ENCODE data around the gene NPDC1.

The NPDC1 gene

DNA sequence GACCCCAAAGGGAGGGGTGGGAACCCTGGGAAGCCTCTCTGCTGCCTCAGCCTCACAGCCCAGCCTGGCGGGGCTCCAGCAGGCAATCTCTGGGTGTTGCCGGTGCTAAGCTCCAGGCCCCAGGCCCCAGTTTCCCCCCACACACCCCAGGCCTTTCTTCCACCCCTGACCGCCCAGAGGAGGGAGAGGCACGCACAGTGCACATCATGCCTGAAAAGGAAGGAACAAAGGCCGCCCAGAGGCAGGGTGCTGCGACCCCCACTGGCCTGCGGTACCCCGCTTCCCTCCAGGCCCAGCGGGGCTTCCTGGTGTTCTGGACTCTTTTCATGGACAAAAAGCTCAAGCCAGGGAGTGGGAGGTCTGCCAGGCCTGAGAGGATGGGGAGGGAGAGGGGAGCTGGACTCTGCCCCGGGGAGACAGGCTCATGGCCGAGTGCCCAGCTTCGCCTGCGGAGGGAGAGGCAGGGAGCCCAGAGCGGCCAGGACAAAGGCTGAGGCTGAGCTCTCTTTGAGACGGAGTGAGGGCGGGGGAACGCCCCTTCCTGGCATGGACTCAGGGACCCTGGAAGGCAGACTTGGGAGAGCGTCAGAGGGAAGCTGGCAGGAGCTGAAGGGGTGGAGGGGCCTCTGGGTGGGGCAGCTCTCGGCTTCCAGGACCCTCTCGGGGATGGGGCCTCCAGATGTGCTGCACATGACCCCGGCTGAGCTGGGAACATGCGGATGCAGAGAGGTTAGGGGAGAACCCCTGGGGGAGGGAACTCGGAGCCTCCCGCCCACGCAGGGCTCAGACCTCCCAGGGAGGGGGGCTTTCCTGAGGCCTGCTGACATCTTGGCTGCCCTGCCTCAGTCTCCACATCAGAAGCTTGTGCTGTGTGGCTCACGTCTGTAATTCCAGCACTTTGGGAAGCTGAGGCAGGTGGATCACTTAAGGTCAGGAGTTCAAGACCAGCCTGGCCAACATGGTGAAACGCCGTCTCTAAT lies 9.7 kb upstream of the NPDC1 start:
- DNase-seq (ENCODE audit: low spot score) = peak; percentile 93

DNA sequence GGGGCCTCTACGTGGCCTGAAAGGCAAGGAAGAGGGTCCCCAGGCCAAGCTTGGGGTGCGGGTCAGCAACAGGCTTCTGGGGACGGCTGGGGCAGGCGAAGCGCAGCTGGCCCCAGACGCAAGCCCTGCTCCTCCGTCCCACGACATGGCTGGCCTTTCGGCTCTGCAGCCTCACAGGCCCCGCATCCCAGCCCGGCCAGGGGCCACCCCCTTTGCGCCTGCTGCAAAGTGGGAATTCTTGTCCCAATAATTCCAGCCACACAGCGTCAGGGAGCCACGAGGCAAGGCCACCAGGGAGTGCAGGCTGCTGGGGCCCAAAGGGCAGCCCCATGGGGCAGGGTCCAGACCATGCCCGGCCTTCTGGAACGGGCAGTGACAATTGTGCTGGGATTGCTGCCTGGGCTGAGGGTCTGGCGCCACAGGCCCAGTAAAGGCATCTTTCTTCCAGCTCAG lies 9.0 kb upstream of the NPDC1 start:
- DNase-seq (ENCODE audit: low spot score) = no peak

DNA sequence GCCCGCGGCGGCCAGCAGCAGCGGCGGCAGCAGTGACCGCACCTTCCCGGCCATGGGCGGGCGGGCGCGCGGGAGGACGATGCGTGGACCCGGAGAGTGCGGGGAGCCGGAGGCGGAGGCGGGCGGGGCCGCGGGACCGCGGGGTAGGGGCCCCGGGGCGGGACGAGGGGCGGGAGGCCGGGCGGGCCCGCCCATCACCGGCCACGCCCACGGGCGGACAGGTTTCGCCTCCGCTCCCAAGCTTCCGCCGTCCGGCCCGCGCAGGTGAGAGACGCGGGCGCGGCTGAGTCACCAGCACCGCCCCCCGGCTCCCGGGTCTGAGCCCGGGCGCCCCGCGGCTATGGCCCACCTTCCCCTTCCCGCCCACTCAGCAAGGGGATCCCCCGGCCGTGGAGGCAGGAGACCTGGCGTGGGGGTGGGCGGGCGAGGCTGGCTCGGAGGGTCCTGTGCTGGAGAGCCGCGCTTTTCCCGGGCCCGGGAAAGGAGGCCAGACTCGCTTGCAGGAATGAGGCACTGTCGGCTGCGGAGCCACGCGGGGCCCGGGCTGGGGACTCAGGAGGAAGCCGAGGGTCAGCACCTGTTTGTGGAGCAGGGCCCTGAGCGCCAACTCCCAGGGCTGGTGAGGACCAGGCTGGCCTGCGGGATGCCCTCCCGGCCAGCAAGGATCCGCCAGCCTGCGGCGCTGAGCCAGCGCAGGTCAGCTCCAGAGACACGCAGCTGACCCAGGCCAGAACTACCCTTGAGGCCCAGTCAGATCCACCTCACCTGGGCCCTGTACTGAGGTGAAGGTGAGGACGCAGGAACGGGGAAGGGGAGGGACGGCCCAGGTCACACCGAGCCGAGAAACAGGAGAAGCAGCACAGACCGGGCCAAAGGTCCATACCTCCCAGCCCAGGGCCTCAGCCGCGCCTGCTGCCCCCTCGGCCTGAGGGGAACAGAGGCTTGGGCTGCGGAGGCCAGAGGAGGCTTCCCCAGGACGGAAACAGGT lies 8.3 kb upstream of the NPDC1 start, which contains the start of gene ENTPD2:
ENTPD2 (minus strand) TSS at position 118 of the 988 bp plus-strand sequence; CDS start at position 54, 64 bp downstream.
- no peak for DNase-seq (ENCODE audit: low spot score)

DNA sequence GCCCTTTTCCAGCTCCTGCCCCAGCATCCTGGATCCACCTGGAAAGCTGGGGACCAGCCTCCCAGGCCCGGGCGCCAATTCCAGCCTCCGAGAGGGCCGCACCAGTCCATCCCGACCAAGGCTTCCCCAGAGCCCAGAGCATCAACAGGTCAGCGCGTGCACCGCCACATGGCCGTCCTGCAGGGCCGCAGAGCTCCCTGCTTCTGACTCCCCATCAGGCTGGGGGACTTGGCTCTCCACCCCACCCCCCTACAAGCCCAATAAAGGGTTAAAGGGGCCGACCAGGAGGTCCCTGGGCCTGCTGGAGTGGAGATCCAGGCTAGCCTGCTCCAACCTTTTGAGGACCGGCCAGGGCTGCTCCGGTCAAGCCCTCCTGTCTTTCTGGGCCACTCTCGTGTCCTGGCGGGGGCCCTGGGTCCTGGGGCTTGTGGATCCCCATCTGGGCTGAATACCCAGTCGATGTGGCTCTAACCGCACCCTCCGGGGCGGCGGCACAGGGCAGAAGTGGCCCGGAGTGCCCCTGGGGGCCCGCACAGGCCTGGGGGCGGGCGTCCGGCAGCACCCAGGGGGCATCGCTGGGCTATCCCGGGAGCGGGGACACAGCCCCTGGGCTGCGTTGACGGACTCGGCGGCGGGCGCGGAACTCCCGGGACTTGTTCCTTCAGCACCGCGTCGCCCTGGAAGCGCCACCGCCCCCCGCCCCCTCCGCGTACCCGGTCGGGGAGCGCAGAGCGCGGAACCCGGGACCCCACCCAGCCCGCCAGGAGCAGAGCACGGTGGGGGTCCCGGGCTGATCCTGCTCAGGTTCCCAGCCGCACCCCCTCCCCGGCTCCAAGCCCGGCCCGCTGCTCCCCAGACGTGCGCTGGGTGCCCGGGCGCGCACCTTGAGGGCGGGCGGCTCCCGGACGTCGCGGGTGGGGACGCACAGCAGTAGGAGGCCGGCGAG lies 7.3 kb upstream of the NPDC1 start:
- no peak for DNase-seq (ENCODE audit: low spot score)

DNA sequence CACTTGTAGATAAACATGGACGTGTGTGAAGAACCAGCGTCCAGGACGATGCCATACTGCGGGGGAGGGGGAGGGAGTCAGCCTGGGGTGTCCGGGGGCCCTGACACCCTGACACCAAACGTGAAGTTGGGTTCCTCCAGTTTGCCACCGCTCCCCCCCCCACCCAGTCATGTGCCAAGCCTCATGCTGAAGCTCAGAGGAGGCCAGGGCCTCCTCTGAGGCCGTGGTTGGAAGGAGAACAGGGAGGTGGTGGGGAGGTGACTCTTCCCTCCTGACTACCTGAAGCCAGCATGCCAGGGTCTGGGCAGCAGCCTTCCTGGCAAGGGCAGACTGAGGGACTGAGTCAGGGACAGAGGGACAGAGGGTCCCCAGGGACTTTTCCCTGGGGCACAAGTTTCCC lies 6.3 kb upstream of the NPDC1 start:
- no peak for DNase-seq (ENCODE audit: low spot score)

DNA sequence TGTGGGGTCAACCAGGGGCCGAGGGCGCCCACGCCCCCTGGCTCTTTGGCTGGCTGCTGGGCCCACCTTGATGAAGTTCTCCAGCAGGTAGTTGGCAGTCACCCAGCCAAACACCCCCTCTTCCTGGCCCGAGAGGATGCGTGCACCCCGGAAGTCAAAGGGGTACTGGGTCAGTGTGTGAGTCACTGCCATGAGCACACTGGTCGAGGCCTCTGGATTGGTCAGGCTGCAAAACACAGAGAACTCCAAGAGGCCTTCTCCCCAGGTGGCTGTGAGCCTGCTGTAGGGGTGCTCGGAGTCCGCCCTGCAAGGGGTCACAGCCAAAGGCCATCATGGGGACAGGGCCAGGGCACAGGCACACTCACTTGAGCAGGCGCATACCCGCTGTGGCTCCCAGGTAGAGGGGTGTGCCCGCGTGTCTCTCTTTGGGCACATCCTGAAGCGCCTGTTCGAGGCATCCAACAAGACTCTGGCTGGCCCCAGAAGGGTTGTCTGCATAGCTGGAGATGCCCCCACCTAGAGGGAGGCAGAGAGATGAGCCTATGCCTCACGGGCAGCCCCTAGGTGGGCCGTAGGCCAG lies 5.3 kb upstream of the NPDC1 start:
- DNase-seq (ENCODE audit: low spot score) = no peak

DNA sequence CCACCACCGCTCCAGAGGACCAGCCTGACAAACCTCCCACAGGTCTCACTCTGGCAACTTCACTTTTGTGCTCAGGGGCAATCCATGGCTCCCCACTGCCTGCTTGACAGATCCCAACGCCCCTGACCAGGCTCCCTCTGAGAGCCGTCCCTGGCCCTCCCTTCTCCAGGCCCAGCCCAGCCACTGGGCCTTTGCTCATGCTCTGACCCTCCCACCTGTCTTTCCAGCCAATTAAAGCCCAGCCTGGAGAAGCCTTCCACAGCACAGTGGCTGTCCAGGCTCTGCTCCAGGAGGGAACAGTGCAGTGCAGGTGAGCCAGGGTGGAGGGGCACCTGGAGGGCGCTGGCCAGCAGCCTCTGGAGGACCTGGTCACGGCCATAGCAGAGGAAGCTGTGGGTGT lies 4.6 kb upstream of the NPDC1 start:
- DNase-seq (ENCODE audit: low spot score) = no peak

DNA sequence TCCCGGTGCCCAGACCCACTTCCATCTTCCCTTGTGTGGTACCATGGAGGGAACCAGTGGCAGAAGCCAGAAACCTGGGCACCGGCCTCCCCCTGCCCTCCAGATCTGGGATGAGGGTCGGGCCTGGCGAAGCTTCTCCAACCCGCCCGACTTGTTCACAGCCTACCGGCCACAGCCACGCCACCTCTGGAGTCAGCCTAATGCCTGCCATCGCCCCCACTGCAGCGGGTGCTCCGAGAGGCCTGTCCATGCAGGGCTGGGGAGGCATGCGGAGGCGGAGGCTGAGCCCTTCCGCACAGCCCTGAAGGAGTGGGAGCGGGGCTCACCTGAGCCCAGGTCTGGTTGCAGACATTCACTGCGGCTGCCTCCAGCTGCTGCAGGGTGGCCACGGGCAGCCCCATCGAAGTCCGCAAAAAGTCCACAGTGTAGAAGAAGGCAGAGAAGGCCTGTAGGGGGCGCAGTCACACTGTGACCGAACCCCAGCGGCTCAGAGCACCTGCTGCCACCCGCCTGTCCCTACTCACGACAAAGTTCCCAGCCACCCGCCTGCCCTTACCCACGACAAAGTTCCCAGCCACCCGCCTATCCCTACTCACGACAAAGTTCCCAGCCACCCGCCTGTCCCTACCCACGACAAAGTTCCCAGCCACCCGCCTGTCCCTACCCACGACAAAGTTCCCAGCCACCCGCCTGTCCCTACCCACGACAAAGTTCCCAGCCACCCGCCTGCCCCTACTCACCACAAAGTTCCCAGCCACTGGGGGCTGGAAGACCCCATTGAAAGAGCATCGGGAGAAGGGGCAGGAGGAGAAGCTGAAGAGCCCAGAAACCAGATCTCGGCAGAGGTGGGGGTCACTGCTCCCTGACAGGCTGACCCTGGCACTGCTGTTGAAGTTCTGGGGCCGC lies 3.8 kb upstream of the NPDC1 start:
- DNase-seq (ENCODE audit: low spot score) = no peak

DNA sequence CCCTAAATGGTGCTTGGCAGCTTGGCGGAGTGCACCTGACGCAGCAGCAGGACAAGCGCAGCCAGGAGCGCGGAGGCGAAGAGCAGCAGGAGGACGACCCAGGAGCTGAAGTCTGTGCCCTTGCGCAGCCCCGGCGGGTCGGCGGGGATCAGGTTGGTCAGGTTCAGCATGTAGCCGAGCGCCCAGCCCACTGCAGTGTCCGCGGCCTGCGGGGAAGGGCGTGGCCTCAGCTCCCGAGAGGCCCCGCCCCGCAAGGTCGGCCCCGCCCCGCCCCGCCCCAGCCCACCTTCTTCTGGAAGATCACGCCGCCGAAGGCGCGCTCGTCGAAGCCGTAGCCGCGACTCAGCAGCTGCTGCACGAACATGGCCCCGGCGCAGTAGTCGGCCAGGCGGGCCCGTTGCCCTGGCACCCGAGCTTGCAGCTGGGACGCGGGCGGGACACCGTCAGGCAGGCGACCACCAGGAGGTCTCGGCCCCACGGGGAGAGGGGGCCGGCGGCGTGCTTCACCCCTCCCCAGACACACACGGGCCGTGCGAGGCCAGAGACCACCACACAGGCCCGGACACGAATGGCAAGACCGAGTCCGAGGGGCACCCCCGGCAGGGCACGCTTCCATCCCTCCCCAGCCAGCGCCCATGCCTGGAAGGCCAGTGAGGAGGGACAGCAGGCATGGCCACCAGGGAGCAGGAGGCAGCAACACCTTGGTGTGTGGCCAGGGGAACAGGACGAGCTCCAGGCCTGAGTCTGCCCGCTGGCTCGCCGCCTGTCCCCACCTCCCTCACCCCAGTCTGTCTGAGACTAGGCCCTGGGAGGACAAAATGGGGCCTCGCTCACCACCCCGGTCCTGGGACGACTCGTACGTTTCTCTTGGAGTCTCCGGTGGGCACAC lies 2.9 kb upstream of the NPDC1 start:
- DNase-seq (ENCODE audit: low spot score) = no peak

DNA sequence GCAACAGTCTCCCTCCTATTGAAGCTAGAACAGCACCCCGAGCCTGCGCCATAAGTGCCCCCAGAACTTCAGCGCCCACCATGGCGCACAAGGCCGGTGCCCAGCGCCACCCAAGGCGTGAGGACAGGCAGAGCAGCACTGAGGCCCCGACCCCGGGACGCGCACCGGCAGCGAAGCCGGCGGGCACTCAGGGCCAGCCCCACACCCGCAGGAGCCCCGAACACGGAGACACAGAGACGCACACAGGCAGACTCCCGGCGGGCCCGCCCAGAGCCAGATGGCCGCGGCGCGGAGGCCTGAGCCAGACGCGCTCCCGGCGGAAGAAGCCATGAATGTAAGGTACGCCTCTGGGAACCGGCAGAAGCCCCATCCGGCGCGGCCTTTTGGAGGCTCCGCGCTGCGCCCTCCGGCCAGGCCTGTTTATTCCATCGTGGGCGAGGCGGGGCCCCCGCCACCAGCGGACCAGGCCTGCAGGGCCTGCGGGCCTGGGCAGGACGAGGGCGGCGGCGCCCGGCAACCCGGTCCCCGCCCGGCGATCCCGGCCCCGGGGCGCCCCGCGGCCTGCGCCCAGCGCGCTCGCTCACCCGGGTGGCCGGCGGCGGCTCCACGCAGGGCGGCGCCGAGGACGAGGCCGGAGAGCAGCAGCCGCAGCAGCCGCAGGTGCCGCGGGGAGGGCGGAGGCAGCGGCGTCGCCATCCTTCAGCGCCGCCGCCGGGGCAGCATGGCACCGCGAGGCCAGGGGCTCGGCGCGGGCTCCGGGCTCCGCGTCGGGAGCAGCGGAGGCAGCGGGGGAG lies 486 bp downstream of the NPDC1 start:
- no peak for DNase-seq (ENCODE audit: low spot score)

DNA sequence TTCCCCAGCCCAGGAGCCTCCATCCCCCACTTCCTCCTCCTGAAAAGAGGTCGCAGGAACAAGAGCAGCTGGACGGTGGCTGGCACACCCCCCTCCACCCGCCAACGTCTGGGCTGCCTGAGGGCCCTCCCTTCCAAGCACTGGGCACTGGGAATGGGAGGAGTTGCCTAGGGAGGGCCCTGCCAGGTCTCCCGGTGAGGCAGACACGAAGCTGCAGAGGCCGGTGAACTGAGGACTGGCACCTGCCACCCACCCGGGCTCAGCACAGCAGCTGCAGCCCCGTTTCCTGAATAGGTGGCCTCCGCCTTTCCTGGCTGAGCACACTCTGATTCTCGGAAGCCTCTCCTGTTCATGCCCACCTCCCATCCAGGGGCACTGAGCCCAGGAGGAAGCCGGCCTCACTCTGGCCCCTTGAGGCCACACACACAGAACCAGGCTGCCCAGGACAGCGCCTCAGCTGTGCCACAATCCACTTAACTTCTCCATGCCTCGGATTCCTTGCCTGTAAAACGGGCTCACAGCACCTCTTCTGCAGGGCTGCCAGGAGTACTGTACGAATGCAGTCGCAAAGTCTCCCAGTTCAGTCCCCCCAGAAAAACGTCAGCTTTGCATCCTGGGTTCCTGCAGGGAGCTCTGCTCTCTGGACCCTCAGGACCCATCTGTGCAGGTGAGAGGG lies 1.3 kb downstream of the NPDC1 start:
- no peak for DNase-seq (ENCODE audit: low spot score)

DNA sequence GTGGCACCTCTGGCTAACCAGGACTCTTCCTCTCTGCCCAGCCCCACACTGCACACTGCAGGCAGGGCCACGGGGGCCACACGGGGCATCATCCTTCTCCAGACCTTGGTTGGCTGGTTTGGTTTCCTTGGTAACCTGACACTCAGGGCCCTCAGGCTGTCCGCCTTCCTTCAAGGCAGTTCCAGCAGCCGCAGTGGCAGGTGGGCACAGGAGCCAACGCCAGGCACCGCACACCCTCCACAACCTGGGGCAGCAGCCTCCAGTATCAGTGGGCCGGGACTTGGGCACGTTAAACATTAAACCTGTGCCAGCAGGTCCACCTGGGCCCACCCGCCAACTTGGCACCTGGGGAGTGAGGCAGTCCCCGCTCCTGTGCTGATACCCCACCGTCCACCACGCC lies 1.9 kb downstream of the NPDC1 start:
- DNase-seq (ENCODE audit: low spot score) = no peak

DNA sequence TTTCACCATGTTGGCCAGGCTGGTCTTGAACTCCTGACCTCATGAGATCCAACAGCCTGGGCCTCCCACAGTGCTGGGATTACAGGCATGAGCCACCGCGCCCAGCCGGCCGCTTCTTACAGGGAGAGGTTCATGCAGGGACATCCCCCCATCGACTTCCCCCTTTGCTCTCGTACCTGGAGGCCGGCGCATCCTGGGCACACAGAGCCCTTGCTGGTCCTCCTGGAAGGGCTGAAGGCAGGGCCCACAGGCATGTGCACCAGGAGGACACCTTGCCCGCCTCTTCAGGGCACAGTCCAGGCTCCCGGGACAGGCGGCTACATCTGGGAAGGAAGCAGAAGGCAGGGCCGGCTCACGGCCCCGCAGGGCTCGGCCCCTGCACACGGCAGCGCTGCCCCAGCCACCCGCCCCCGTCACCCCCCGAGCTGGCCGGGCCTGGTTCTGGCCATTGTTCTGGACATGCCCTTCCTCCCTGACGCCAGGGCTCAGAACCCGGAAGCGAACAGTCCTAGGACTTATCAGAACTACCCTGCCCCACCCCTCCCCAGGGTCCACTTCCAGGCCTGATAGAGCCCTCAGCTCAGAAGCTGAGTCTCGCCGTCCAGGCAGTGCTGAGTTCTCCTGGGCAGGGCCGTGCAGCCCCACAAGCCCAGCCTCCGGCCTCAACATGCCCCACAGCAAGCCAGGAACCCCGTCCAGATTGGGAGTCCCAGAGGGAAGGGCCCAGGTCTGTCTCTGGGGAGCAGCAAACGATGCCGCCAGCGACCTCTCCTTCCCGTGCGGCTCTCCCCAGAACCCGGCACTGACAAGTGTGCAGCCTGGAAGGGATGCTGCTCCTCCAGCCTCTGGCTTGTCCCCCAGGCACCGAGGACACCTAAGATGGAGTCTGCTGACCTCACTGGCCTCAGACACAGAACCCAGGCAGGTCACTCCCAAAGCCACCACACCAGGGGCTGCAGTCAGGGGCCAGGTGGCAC lies 2.9 kb downstream of the NPDC1 start:
- no peak for DNase-seq (ENCODE audit: low spot score)

DNA sequence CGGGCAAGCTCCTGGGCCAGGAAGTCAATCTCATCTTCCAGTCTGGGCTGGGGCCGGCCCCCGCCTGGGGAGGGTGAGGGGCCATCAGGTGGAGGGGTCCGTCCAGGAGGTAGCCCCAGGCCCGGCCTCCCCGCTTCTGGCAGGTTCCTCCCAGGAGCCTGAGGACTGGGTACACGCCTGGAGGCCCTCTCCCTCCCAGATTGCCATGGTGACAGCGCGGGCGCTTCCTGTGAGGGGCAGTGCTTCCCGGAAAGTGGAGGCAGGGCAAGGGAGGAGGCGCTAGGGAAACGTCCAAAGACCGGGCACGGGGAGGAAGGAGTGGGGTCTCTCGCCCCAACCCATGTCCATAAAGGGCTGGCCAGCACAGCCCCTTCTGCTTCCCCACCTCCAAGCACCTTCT lies 4.9 kb downstream of the NPDC1 start:
- no peak for DNase-seq (ENCODE audit: low spot score)

DNA sequence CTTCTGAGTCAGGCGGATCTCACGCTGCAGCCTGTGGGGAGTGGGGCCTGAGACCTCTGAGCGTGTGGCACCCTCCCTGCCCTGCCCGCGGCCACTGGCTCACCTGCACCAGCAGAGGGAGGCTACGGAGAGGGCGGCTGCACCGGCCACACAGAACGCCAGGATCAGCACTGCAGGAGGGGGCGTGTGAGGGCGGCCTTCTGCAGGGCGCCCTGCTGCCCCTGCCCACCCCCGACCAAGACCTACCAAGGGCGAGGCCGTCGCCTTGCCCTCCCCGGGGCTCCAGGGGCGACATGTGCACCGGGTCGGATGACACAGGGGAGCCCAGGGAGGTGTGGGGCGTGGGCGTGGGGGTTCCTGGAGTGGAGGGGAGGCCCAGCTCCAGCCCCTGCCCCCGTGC lies 5.4 kb downstream of the NPDC1 start:
- no peak for DNase-seq (ENCODE audit: low spot score)
